HG02973 (cell line): ENCODE data around the gene SMARCD2.

Source experiments
- ATAC-seq: cut with Tn5 transposase; IDR thresholded peaks from one replicate; pipeline ENCODE4 v1.9.1; 2021; ENCODE audit warnings: moderate library complexity; ENCODE audit not compliant: unreplicated experiment

SMARCD2 gene

DNA sequence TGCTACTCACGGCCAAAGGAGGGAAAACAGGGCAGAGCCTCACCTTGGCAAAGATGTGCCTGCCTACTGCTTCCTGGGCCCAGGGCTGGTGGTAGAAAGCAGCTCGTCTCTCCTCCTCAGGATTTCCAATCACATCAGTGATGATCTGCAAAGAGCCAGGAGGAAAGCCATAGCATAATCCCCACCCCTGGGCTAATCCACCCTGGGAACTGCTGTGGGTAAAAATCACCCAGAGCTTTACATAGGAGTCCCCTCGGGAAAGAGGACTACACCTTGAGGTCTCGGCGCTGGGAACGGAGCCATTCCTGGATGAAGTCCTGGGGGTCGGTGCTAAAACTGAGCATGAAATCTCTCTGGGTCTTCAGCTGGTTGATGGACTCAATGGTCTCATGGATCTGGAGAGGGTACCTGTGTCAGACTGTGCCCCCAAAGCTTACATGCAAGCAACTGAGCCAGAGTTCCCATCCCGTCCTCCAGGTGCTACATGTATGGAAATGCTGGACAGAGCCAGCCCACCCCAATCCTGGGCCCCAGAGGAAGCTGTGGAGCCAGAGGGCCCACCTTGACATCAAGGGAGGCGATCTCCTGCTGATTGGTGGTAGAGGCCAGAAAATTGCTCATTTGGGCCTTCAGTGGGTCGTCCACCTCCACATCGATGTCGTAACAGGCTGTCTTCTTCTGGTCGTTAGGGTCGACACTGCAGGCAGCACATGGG, 9.3 kb downstream of the SMARCD2 start:
- no peak for ATAC-seq

DNA sequence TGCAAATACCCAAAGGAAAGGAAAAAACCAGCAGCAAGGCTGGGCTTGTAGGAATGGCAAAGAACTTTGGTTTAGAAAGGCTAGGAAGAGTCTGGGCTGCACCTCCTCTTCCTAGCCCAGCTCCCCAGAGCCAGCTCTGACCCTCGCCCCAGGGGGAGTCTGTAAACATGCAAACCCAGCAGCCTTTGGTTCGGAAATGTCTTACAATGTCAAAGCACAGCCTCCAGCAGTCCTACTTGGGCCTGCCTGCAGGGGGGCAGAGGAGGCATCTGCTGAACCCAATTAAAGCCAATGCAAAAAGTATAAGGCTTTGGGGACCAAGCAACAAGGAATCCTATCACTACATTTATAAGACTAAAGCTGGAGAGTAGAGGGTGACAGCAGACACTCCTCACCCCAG, 10.0 kb downstream of the SMARCD2 start:
- ATAC-seq: no peak

GRCh38 chr17:63832014-63832413, 10.5 kb downstream of the SMARCD2 start:
- no peak for ATAC-seq

GRCh38 chr17:63831505-63831904, 11.0 kb downstream of the SMARCD2 start:
- ATAC-seq: no peak

DNA sequence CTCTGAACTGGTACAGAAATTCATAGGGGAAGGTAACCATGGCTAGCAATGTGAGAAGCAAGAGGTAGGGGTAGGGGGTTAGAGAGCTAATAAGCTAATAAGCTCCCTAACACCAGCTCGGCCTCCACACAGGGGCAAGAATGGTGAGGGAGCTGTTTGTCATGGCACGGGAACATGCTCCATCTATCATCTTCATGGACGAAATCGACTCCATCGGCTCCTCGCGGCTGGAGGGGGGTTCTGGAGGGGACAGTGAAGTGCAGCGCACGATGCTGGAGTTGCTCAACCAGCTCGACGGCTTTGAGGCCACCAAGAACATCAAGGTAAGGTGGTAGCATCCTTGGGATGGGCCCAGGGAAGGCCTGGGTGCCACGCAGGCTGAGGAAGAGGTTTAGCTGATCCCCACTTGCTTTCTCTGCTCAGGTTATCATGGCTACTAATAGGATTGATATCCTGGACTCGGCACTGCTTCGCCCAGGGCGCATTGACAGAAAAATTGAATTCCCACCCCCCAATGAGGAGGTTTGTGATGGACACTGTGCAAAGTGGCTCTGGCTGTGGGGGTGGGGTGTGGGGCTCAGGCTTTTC, 11.5 kb downstream of the SMARCD2 start:
- no peak for ATAC-seq

- ATAC-seq: no peak
Observed at GRCh38 chr17:63830278-63830677, 12.2 kb downstream of the SMARCD2 start.

DNA sequence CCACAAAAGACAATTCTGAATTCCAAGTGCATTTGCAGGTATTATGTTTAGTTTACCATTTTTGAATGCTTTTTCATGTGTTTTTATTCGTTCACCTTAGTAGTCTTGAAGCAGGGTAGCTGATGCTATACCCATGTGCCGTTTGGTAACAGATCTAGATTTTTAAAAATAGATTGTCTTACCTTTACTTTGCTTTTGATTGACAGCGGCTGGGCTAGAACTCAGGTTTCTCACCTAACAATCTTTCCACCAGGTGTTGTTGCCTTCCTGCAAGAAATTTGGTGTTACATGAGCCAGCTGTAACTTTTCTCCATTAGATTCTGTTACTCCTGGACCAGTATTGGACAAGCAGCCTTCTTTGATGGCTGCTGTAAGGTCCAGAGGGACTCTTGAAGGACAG, 13.5 kb downstream of the SMARCD2 start:
- no peak for ATAC-seq

GRCh38 chr17:63827801-63828221, 14.7 kb downstream of the SMARCD2 start:
- no peak for ATAC-seq

DNA sequence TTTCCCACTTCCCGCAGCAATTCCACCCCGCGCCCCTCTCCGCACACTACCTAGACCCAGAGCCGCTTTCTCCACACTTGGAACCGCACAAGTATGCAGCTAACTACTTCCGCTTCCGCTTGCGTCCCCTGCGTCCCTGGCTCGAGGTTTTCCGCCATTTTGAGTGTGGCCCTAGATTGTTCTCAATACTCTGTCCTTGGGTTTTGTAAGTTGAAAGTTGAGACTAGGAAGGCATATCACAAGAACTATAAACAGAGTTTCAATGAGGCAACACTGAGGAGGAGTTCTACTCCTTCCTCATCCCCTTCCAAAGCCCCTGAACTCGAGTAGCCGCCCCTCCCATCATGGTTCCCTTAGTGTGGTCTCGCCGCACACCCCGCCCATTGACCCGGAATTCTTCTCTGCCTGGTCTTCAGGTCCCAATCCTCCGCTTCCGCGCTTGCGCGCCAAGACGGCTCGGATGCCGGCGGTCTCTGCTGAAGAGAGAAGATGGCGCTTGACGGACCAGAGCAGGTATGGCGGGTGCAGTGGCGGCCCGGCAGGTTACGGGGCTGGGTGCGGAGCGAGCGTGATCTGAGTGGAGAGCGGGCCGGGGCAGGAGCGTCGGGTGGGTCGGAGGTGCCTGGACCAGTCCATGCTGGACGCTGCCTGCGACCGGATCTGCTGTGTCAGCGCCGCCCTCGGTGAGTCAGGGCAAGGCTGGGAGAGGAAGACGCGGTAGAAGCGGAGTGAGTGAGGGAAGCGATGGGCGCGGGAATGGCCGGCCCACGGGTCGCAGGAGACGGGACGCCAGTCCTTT, 15.3 kb downstream of the SMARCD2 start, which contains the start of the genes FTSJ3 and PSMC5:
FTSJ3 (minus strand) TSS at position 662 of the 799 bp plus-strand sequence. CDS start 761 bp downstream, outside the sequence.
PSMC5 (plus strand) TSS at position 430 of the 799 bp plus-strand sequence; CDS start at position 490, 60 bp downstream.
- ATAC-seq: peak; percentile 82

GRCh38 chr17:63826468-63827001, 15.9 kb downstream of the SMARCD2 start:
- no peak for ATAC-seq

- ATAC-seq: no peak
Observed at GRCh38 chr17:63824362-63824761, 18.1 kb downstream of the SMARCD2 start.

- no peak for ATAC-seq
Observed at GRCh38 chr17:63823659-63824331, 18.7 kb downstream of the SMARCD2 start.

GRCh38 chr17:63822537-63822936, 19.9 kb downstream of the SMARCD2 start:
- no peak for ATAC-seq

GRCh38 chr17:63821804-63822203, 20.7 kb downstream of the SMARCD2 start:
- ATAC-seq: no peak

DNA sequence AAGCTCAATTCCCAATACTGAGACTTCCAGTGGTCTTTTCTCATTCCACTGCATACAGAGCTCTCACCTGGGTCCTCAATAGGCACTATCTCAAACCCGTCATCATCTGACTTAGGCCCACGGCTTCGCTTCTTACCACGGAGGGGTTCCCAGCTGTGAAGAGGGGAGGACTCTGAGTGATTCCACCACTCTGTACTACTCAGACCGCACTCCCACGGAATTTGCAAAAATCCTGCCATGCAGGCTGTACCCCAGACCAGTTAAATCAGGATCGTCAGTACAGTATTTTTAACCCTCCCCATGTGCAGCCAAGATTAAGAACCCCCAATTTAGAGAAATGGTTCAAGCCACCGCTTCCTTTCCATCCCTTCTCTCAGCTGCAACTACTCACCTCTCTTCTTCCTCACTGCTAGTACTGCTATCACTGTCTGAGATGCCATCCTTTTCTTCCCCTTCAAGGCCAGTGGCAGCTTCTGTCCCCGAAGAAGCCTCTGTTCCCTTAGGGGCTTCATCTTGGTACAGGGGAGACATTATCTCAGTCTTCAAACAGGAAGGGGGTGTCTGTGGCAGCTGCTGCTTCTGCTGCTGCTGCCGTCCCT, 21.4 kb downstream of the SMARCD2 start:
- ATAC-seq: no peak

DNA sequence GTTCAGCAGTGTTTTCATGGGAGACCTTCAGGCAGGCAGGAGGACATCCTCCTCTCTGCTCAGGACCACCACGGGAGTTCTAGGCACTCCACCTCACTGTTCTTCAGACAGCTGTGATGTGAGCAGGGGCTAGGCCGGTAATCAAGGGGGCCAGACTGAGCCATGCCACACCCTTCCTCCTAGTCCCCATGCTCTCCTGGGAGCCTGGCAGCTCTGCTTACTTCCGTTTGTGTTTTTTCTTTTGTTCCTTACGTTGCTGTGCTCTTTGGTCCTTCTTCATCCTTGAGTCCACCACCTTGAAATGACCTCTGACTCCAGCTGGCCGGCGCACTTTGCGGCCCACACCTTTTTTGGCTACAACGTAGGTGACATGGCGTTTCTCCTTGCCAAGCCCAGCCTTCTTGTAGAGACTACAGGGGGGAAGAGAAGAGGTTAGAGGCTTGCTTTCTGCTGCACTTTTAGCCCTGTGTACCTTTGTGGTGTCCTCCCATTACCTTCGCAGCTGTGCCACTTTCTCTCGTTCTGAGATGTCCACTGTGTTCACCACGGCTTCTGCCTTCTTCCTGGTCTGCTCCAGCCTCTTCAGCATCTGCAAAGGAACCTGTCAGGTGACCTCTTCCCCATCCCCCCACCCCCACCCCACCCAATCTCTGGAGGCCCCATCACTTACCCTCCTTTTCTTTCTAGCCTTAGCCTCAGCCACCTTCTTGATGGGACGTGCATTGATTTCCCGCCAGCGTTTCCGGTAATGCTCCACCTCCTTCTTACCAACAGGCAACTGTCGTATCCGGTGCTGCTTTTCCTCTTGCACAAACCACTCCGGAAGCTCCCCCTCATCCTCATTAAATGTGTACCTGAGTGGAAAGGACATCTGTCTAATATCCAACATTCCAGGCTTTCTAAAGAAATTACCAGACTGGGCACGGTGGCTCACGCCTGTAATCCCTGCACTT, 22.6 kb downstream of the SMARCD2 start:
- no peak for ATAC-seq

DNA sequence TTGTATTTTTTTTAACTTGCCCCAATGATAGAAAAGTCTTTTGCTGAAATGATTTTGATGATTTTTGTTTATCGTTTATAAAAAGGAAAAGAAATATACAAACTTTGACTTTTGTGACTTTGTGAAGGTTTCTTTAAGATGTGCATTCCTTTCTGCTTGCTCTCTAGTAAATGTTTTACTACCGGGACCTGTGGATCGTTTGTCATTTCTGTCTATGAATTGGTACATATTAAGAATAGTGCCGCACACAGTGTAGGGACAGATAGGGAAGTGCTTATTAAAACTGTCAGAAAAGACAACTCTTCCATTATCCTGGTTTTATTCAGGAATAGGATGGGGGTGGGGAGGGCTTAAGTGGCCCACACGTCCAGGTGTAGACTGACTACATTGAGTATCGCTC, 23.4 kb downstream of the SMARCD2 start:
- ATAC-seq: no peak

- ATAC-seq: no peak
Observed at GRCh38 chr17:63817736-63818385, 24.6 kb downstream of the SMARCD2 start.

- ATAC-seq: no peak
Observed at GRCh38 chr17:63816669-63817068, 25.8 kb downstream of the SMARCD2 start.
